H9 (cell line): ENCODE data around the gene ACTN1. TPM values are rescaled to one million over a fixed set of nuclear protein-coding genes. Genes with fewer than 3 reads are reported as not detected.

Experiments used
- DNase-seq: peaks from one replicate; pipeline ENCODE4 v3.0.0-alpha.2; 2017
- H2AFZ ChIP-seq: one replicate; pipeline ENCODE4 v1.6.1; 2013; ENCODE audit warnings: mild to moderate bottlenecking, low read length, control low read depth, moderate library complexity
- H2AK5ac ChIP-seq: 2 replicates; pipeline ENCODE4 v1.6.1; 2013; ENCODE audit warnings: low read length, control low read depth, mixed read lengths; ENCODE audit not compliant: insufficient read length
- H2BK120ac ChIP-seq: one replicate; pipeline ENCODE4 v1.6.1; 2013; ENCODE audit warnings: low read depth, mild to moderate bottlenecking, low read length, control low read depth, inconsistent platforms; ENCODE audit not compliant: poor library complexity, severe bottlenecking
- H2BK12ac ChIP-seq: 2 replicates; pipeline ENCODE4 v1.6.1; 2013; ENCODE audit warnings: low read length, control low read depth, mixed read lengths, low read depth; ENCODE audit not compliant: insufficient read length
- H2BK15ac ChIP-seq: 2 replicates; pipeline ENCODE4 v1.6.1; 2013; ENCODE audit warnings: low read depth, low read length, control low read depth
- H2BK20ac ChIP-seq: one replicate; pipeline ENCODE4 v1.6.1; 2013; ENCODE audit warnings: low read depth, mild to moderate bottlenecking, low read length, control low read depth, inconsistent platforms; ENCODE audit not compliant: poor library complexity, severe bottlenecking
- H2BK5ac ChIP-seq: 2 replicates; pipeline ENCODE4 v1.6.1; 2013; ENCODE audit warnings: low read length, control low read depth, mixed read lengths; ENCODE audit not compliant: insufficient read length
- H3K14ac ChIP-seq: 2 replicates; pipeline ENCODE4 v1.6.1; 2013; ENCODE audit warnings: low read length, control low read depth; ENCODE audit not compliant: insufficient read depth
- H3K18ac ChIP-seq: 2 replicates; pipeline ENCODE4 v1.6.1; 2013; ENCODE audit warnings: low read depth, mild to moderate bottlenecking, mixed read lengths, low read length, control low read depth; ENCODE audit not compliant: insufficient read length
- H3K23ac ChIP-seq: 2 replicates; pipeline ENCODE4 v1.6.1; 2013; ENCODE audit warnings: low read length, control low read depth, mixed read lengths, low read depth; ENCODE audit not compliant: insufficient read length
- H3K23me2 ChIP-seq: 2 replicates; pipeline ENCODE4 v1.6.1; 2013; ENCODE audit warnings: low read depth, mild to moderate bottlenecking, mixed read lengths, low read length, control low read depth; ENCODE audit not compliant: insufficient read length, poor library complexity, severe bottlenecking
- H3K27ac ChIP-seq: 2 replicates; pipeline ENCODE4 v1.5.1; 2013; ENCODE audit warnings: low read length, control low read depth, mixed read lengths, low read depth; ENCODE audit not compliant: insufficient read length
- H3K27me3 ChIP-seq: 2 replicates; pipeline ENCODE4 v1.6.1; 2013; ENCODE audit warnings: low read length, control low read depth, inconsistent platforms; ENCODE audit not compliant: insufficient read depth
- H3K4ac ChIP-seq: 2 replicates; pipeline ENCODE4 v1.6.1; 2013; ENCODE audit warnings: low read depth, mild to moderate bottlenecking, control low read depth, inconsistent platforms, low read length, moderate library complexity
- H3K4me1 ChIP-seq: 2 replicates; pipeline ENCODE4 v1.6.1; 2013; ENCODE audit warnings: low read length, control low read depth, inconsistent platforms; ENCODE audit not compliant: insufficient read depth
- H3K4me2 ChIP-seq: 2 replicates; pipeline ENCODE4 v1.6.1; 2013; ENCODE audit warnings: low read length, control low read depth, mixed read lengths; ENCODE audit not compliant: insufficient read length, insufficient read depth
- H3K56ac ChIP-seq: 2 replicates; pipeline ENCODE4 v1.6.1; 2013; ENCODE audit warnings: low read depth, mild to moderate bottlenecking, mixed read lengths, low read length, control low read depth; ENCODE audit not compliant: insufficient read length
- H3K79me1 ChIP-seq: 2 replicates; pipeline ENCODE4 v1.6.1; 2013; ENCODE audit warnings: low read depth, mild to moderate bottlenecking, moderate library complexity, low read length, control low read depth, inconsistent platforms; ENCODE audit not compliant: insufficient read depth, poor library complexity, severe bottlenecking
- H3K79me2 ChIP-seq: 2 replicates; pipeline ENCODE4 v1.6.1; 2013; ENCODE audit warnings: low read length, control low read depth, inconsistent platforms; ENCODE audit not compliant: insufficient read depth
- H3K9ac ChIP-seq: 2 replicates; pipeline ENCODE4 v1.6.1; 2013; ENCODE audit warnings: low read length, control low read depth, mixed read lengths; ENCODE audit not compliant: insufficient read length; ENCODE audit errors: extremely low read depth
- H3K9me3 ChIP-seq: one replicate; pipeline ENCODE4 v1.6.1; 2013; ENCODE audit warnings: low read depth, low read length, inconsistent platforms; ENCODE audit not compliant: control insufficient read depth
- H3T11ph ChIP-seq: one replicate; pipeline ENCODE4 v1.6.1; 2013; ENCODE audit warnings: mild to moderate bottlenecking, low read length, control low read depth, inconsistent platforms
- H4K20me1 ChIP-seq: one replicate; pipeline ENCODE4 v1.6.1; 2013; ENCODE audit not compliant: control insufficient read depth, insufficient read length, insufficient read depth
- H4K5ac ChIP-seq: 2 replicates; pipeline ENCODE4 v1.6.1; 2013; ENCODE audit warnings: low read depth, mild to moderate bottlenecking, mixed read lengths, low read length, control low read depth; ENCODE audit not compliant: insufficient read length
- H4K8ac ChIP-seq: replicated peaks from 2 replicates; pipeline ENCODE4 v1.6.1; 2013; ENCODE audit warnings: low read length, control low read depth, mixed read lengths, low read depth; ENCODE audit not compliant: insufficient read length
- H4K91ac ChIP-seq: 2 replicates; pipeline ENCODE4 v1.6.1; 2013; ENCODE audit warnings: low read depth, mild to moderate bottlenecking, moderate library complexity, mixed read lengths, low read length, control low read depth; ENCODE audit not compliant: insufficient read length
- H3K27ac Mint-ChIP-seq, 3 experiments: 2 replicates in 2 of 3; 3 replicates in 1 of 3; pipeline ENCODE4 v1.8.0; 2020 to 2021; ENCODE audit warnings: mixed read lengths in 3 of 3, mild to moderate bottlenecking in 1 of 3, moderate library complexity in 1 of 3
- H3K27me3 Mint-ChIP-seq: 2 replicates; pipeline ENCODE4 v1.8.0; 2021; ENCODE audit warnings: low read depth, mild to moderate bottlenecking, moderate library complexity, mixed read lengths
- H3K36me3 Mint-ChIP-seq, 3 experiments: 2 replicates in 2 of 3; 3 replicates in 1 of 3; pipeline ENCODE4 v1.8.0; 2020 to 2021; ENCODE audit warnings: low read depth in 3 of 3, mixed read lengths in 3 of 3; ENCODE audit not compliant: insufficient read depth in 1 of 3
- H3K4me1 Mint-ChIP-seq, 2 experiments: 2 replicates each; pipeline ENCODE4 v1.8.0; 2020; ENCODE audit warnings: mixed read lengths in 2 of 2
- H3K4me3 Mint-ChIP-seq, 2 experiments: 2 replicates in 1 of 2; 3 replicates in 1 of 2; pipeline ENCODE4 v1.8.0; 2020 to 2021; ENCODE audit warnings: mild to moderate bottlenecking in 2 of 2, mixed read lengths in 2 of 2, moderate library complexity in 1 of 2
- H3K9me3 Mint-ChIP-seq, 2 experiments: 2 replicates in 1 of 2; 3 replicates in 1 of 2; pipeline ENCODE4 v1.8.0; 2020; ENCODE audit warnings: mild to moderate bottlenecking in 2 of 2, mixed read lengths in 2 of 2, moderate library complexity in 1 of 2
- WGBS: extraction: QIAGEN DNeasy Blood & Tissue Kit; methylation state at CpG from one replicate; pipeline ENCODE4 v1.1.7; 2013; ENCODE audit warnings: missing lambda C conversion rate, low lambda C conversion rate, mixed read lengths; ENCODE audit not compliant: insufficient read length; ENCODE audit errors: extremely low coverage; 5-methylcytosine and 5-hydroxymethylcytosine counted together
- total RNA-seq: library from RNA; stranded (reverse); gene quantifications from 2 replicates; pipeline ENCODE4 v1.2.1, GENCODE V29; 2021
- TF ChIP-seq, protein P1 (sequence below): fragments of 200-600 bp; sonication (generic); conservative IDR thresholded peaks from 3 replicates; pipeline ENCODE4 v1.8.0; 2021; ENCODE audit warnings: antibody characterized with exemption, mild to moderate bottlenecking

The ACTN1 gene
- total RNA-seq, 1 experiment from 2014 or later = 219 TPM

- H3K4me1 ChIP-seq = no peaks in the 10 kb centered on the region
- TF ChIP-seq, protein P1, sequence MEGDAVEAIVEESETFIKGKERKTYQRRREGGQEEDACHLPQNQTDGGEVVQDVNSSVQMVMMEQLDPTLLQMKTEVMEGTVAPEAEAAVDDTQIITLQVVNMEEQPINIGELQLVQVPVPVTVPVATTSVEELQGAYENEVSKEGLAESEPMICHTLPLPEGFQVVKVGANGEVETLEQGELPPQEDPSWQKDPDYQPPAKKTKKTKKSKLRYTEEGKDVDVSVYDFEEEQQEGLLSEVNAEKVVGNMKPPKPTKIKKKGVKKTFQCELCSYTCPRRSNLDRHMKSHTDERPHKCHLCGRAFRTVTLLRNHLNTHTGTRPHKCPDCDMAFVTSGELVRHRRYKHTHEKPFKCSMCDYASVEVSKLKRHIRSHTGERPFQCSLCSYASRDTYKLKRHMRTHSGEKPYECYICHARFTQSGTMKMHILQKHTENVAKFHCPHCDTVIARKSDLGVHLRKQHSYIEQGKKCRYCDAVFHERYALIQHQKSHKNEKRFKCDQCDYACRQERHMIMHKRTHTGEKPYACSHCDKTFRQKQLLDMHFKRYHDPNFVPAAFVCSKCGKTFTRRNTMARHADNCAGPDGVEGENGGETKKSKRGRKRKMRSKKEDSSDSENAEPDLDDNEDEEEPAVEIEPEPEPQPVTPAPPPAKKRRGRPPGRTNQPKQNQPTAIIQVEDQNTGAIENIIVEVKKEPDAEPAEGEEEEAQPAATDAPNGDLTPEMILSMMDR = no peak
- Mint-ChIP-seq H3K9me3 (no peaks in the 10 kb centered on the region; a peak in 1 of 5 replicates), H3K27ac (0 out of 7 replicates have a peak overlapping the region, but pooled peaks of 1 of the 3 experiments have one; percentile 17), H3K27me3 (no peaks in the 10 kb centered on the region), H3K36me3 (peaks cover 50 to 97% (median 83%) of the 10 kb centered on the region in 3 experiments), H3K4me1 (no peaks in the 10 kb centered on the region), H3K4me3 (no peak overlapping the region)
- no peaks in the 10 kb centered on the region for H3K27me3 ChIP-seq
- no peak for DNase-seq
- H3K56ac ChIP-seq = no peak overlapping the region
- H2BK15ac ChIP-seq = no peak overlapping the region
- no peak overlapping the region for H2AK5ac ChIP-seq
- H3K27ac ChIP-seq = no peak overlapping the region
- no peaks in the 10 kb centered on the region for H4K20me1 ChIP-seq
- H3K79me1 ChIP-seq = no peaks in the 10 kb centered on the region
- H3T11ph ChIP-seq = no peak overlapping the region
- H2BK5ac ChIP-seq = no peak overlapping the region
- no peak overlapping the region for H4K5ac ChIP-seq
- H3K9ac ChIP-seq = no peak overlapping the region
- H4K91ac ChIP-seq = no peak overlapping the region
- H3K23me2 ChIP-seq = no peaks in the 10 kb centered on the region
- no peak overlapping the region for H4K8ac ChIP-seq
- H2BK120ac ChIP-seq = no peak overlapping the region
- no peak overlapping the region for H3K4ac ChIP-seq
- H2AFZ ChIP-seq = no peak overlapping the region
- no peak overlapping the region for H2BK20ac ChIP-seq
- no peak overlapping the region; the same call in 1 of the 2 replicates for H3K14ac ChIP-seq
- no peak overlapping the region for H2BK12ac ChIP-seq
- no peak overlapping the region for H3K4me2 ChIP-seq
- no peaks in the 10 kb centered on the region for H3K79me2 ChIP-seq
- no peak overlapping the region for H3K23ac ChIP-seq
- WGBS = no CpG with 5 or more reads among the region's 21 CpGs
- no peak overlapping the region for H3K18ac ChIP-seq
- no peaks in the 10 kb centered on the region for H3K9me3 ChIP-seq
These were observed 87.0 kb downstream of the ACTN1 start for GRCh38 chr14:68891851-68892660.
